Neural cell (in vitro differentiated cells): ENCODE results near the gene SLC1A2. TPM values are rescaled to one million over a fixed set of nuclear protein-coding genes. Genes with fewer than 3 reads are reported as not detected.

Experiments
- H2AFZ ChIP-seq: fragments of 200-600, 300-800 bp; sonication (generic), shearing (Covaris generic); 2 replicates; pipeline ENCODE4 v1.6.0; 2014; ENCODE audit warnings: low read depth, mild to moderate bottlenecking, antibody characterized with exemption, low read length, moderate library complexity
- H3F3A ChIP-seq: fragments of 200-600 bp; shearing (Covaris generic); 2 replicates; pipeline ENCODE4 v1.6.1; 2016; ENCODE audit warnings: mild to moderate bottlenecking, moderate library complexity, mixed read lengths, antibody characterized with exemption, low read length; ENCODE audit not compliant: insufficient read depth, poor library complexity, severe bottlenecking
- H3K27ac ChIP-seq: fragments of 200-600, 300-800 bp; sonication (generic), shearing (Covaris generic); 2 replicates; pipeline ENCODE4 v1.5.1; 2014; ENCODE audit warnings: mild to moderate bottlenecking, low read length, moderate library complexity
- H3K27me3 ChIP-seq: fragments of 300-800, 200-600 bp; sonication (generic), shearing (Covaris generic); 2 replicates; pipeline ENCODE4 v1.6.0; 2014; ENCODE audit warnings: mild to moderate bottlenecking, low read depth, low read length, moderate library complexity; ENCODE audit not compliant: insufficient read depth
- H3K36me3 ChIP-seq: fragments of 300-800, 200-600 bp; sonication (generic), shearing (Covaris generic); 2 replicates; pipeline ENCODE4 v1.5.1; 2014; ENCODE audit warnings: mild to moderate bottlenecking, antibody characterized with exemption, low read length, moderate library complexity; ENCODE audit not compliant: insufficient read depth
- H3K4me2 ChIP-seq: fragments of 300-800, 200-600 bp; sonication (generic), shearing (Covaris generic); 2 replicates; pipeline ENCODE4 v1.6.0; 2014; ENCODE audit warnings: mild to moderate bottlenecking, low read length
- H3K4me3 ChIP-seq: fragments of 300-800, 200-600 bp; sonication (generic), shearing (Covaris generic); 2 replicates; pipeline ENCODE4 v1.5.1; 2014; ENCODE audit warnings: mild to moderate bottlenecking, low read length, moderate library complexity
- H3K79me2 ChIP-seq: fragments of 200-600 bp; shearing (Covaris generic); replicated peaks from 2 replicates; pipeline ENCODE4 v1.6.0; 2014; ENCODE audit warnings: mild to moderate bottlenecking, low read length, moderate library complexity; ENCODE audit not compliant: insufficient read depth
- H3K9ac ChIP-seq: fragments of 300-800, 200-600 bp; sonication (generic), shearing (Covaris generic); 2 replicates; pipeline ENCODE4 v1.6.1; 2016; ENCODE audit warnings: mild to moderate bottlenecking, low read length, mixed read lengths
- H3K9me2 ChIP-seq: fragments of 200-600 bp; shearing (Covaris generic); 2 replicates; pipeline ENCODE4 v1.6.1; 2016; ENCODE audit warnings: mild to moderate bottlenecking, low read length, mixed read lengths; ENCODE audit not compliant: insufficient read depth
- H3K9me3 ChIP-seq: fragments of 200-600, 300-800 bp; sonication (generic), shearing (Covaris generic); 2 replicates; pipeline ENCODE4 v1.6.1; 2016; ENCODE audit warnings: mild to moderate bottlenecking, mixed run types, low read length, moderate library complexity, mixed read lengths
- H4K20me1 ChIP-seq: fragments of 200-600 bp; shearing (Covaris generic); 2 replicates; pipeline ENCODE4 v1.6.1; 2016; ENCODE audit warnings: mild to moderate bottlenecking, mixed run types; ENCODE audit not compliant: insufficient read depth
- EP300 ChIP-seq: fragments of 450-650 bp; conservative IDR thresholded peaks from 2 replicates; pipeline ENCODE4 v1.6.1; 2014; ENCODE audit warnings: antibody characterized with exemption, mild to moderate bottlenecking, moderate library complexity; ENCODE audit not compliant: poor library complexity, severe bottlenecking
- EZH2 ChIP-seq: fragments of 200-600, 300-800 bp; shearing (Covaris generic), sonication (generic); IDR thresholded peaks from 2 replicates; pipeline ENCODE4 v1.6.1; 2014; ENCODE audit warnings: antibody characterized with exemption, low read length, borderline replicate concordance, mild to moderate bottlenecking; ENCODE audit not compliant: insufficient read depth, poor library complexity, severe bottlenecking
- MXI1 ChIP-seq: fragments of 450-650 bp; conservative IDR thresholded peaks from 2 replicates; pipeline ENCODE4 v1.6.1; 2014; ENCODE audit warnings: antibody characterized with exemption, mild to moderate bottlenecking; ENCODE audit not compliant: poor library complexity, severe bottlenecking
- POLR2AphosphoS5 ChIP-seq: IDR thresholded peaks from 2 replicates; pipeline ENCODE4 v1.6.1; 2012
- RAD21 ChIP-seq: fragments of 450-650 bp; conservative IDR thresholded peaks from 2 replicates; pipeline ENCODE4 v1.6.1; 2014; ENCODE audit warnings: antibody characterized with exemption, mild to moderate bottlenecking, moderate library complexity
- SMC3 ChIP-seq: fragments of 450-650 bp; conservative IDR thresholded peaks from 2 replicates; pipeline ENCODE4 v1.6.1; 2014; ENCODE audit warnings: antibody characterized with exemption, mild to moderate bottlenecking, moderate library complexity; ENCODE audit not compliant: poor library complexity
- TAF1 ChIP-seq: IDR thresholded peaks from 2 replicates; pipeline ENCODE4 v1.6.1; 2012; ENCODE audit warnings: low read depth
- polyA plus RNA-seq: library from polyadenylated mRNA; depleted of rRNA; stranded (reverse); fragments of >200 nt; gene quantifications from 2 replicates; pipeline ENCODE4 v1.2.3, GENCODE V29; 2014
- TF ChIP-seq, protein P1 (sequence below): fragments of 450-650 bp; IDR thresholded peaks from 2 replicates; pipeline ENCODE4 v1.5.1; 2014; ENCODE audit warnings: antibody characterized with exemption, mild to moderate bottlenecking, moderate library complexity; ENCODE audit not compliant: poor library complexity, severe bottlenecking
- TF ChIP-seq, protein P2 (sequence below): IDR thresholded peaks from 2 replicates; pipeline ENCODE4 v1.6.1; 2012; ENCODE audit warnings: borderline replicate concordance

SLC1A2 gene
- polyA plus RNA-seq, 1 donor from 2014 or later, result 134 TPM

DNA sequence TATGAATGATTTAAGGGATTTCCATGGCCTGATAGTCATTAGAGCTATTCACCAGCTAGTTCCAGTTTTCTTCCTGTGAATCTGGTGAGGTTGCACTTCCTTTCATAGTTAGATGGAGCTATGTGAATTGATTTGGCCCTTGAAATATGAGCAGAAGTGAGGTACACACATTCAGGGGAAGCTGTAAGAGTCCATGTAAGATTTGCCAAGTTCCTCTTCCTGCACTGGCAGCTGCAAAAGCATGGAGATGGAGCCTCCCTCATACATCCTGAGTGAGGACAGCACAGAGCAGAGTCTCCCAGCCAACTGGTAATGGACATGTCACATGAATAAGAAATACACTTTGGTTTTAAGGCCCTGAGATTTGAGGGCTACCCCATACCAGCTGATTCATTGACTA lies 168.7 kb downstream of the SLC1A2 start:
- no peaks in the 10 kb centered on the region for H3F3A ChIP-seq
- no peaks in the 10 kb centered on the region for H4K20me1 ChIP-seq
- no peaks in the 10 kb centered on the region for H3K9me2 ChIP-seq
- no peak overlapping the region for H2AFZ ChIP-seq
- TF ChIP-seq RAD21 (no peak), EZH2 (no peak), SMC3 (no peak), MXI1 (no peak), POLR2AphosphoS5 (no peak), EP300 (no peak), TAF1 (no peak)
- TF ChIP-seq, protein P1, sequence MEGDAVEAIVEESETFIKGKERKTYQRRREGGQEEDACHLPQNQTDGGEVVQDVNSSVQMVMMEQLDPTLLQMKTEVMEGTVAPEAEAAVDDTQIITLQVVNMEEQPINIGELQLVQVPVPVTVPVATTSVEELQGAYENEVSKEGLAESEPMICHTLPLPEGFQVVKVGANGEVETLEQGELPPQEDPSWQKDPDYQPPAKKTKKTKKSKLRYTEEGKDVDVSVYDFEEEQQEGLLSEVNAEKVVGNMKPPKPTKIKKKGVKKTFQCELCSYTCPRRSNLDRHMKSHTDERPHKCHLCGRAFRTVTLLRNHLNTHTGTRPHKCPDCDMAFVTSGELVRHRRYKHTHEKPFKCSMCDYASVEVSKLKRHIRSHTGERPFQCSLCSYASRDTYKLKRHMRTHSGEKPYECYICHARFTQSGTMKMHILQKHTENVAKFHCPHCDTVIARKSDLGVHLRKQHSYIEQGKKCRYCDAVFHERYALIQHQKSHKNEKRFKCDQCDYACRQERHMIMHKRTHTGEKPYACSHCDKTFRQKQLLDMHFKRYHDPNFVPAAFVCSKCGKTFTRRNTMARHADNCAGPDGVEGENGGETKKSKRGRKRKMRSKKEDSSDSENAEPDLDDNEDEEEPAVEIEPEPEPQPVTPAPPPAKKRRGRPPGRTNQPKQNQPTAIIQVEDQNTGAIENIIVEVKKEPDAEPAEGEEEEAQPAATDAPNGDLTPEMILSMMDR, result no peak
- TF ChIP-seq, protein P2, sequence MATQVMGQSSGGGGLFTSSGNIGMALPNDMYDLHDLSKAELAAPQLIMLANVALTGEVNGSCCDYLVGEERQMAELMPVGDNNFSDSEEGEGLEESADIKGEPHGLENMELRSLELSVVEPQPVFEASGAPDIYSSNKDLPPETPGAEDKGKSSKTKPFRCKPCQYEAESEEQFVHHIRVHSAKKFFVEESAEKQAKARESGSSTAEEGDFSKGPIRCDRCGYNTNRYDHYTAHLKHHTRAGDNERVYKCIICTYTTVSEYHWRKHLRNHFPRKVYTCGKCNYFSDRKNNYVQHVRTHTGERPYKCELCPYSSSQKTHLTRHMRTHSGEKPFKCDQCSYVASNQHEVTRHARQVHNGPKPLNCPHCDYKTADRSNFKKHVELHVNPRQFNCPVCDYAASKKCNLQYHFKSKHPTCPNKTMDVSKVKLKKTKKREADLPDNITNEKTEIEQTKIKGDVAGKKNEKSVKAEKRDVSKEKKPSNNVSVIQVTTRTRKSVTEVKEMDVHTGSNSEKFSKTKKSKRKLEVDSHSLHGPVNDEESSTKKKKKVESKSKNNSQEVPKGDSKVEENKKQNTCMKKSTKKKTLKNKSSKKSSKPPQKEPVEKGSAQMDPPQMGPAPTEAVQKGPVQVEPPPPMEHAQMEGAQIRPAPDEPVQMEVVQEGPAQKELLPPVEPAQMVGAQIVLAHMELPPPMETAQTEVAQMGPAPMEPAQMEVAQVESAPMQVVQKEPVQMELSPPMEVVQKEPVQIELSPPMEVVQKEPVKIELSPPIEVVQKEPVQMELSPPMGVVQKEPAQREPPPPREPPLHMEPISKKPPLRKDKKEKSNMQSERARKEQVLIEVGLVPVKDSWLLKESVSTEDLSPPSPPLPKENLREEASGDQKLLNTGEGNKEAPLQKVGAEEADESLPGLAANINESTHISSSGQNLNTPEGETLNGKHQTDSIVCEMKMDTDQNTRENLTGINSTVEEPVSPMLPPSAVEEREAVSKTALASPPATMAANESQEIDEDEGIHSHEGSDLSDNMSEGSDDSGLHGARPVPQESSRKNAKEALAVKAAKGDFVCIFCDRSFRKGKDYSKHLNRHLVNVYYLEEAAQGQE, result no peak
- no peak overlapping the region for H3K9ac ChIP-seq
- no peak overlapping the region for H3K4me2 ChIP-seq
- H3K27ac ChIP-seq, result no peak overlapping the region
- H3K79me2 ChIP-seq, result no peaks in the 10 kb centered on the region
- no peaks in the 10 kb centered on the region for H3K9me3 ChIP-seq
- H3K27me3 ChIP-seq, result no peaks in the 10 kb centered on the region
- no peak overlapping the region for H3K4me3 ChIP-seq
- H3K36me3 ChIP-seq, result peaks cover 11% of the 10 kb centered on the region

DNA sequence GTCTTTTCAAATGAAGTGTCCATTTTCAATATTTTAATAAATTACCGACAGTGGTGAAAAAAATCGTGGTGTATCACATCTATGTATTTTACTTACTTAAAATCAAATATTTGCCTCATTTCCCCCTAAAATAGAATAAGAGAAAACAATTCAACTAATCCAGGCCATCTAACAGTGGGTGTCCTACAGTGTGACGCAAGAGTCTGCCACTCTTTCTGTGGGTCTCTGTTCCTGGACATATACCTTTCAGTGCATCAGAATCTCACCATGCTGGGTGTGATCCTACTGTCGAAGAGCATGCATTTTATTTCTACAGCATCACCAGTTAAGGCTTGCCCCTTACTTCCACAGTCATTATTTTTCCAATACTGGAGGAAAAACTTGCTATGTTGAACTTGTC lies 169.2 kb downstream of the SLC1A2 start:
- H3K4me2 ChIP-seq, result no peak overlapping the region
- no peak overlapping the region for H3K4me3 ChIP-seq
- peaks cover 11% of the 10 kb centered on the region for H3K36me3 ChIP-seq
- H3F3A ChIP-seq, result no peaks in the 10 kb centered on the region
- TF ChIP-seq EP300, result no peak
- no peak for TF ChIP-seq RAD21
- TF ChIP-seq EZH2, result no peak
- TF ChIP-seq SMC3, result no peak
- TF ChIP-seq, protein P1, result no peak
- no peak for TF ChIP-seq MXI1
- TF ChIP-seq POLR2AphosphoS5, result no peak
- TF ChIP-seq TAF1, result no peak
- TF ChIP-seq, protein P2, result no peak
- no peak overlapping the region for H3K27ac ChIP-seq
- H2AFZ ChIP-seq, result no peak overlapping the region
- no peaks in the 10 kb centered on the region for H3K27me3 ChIP-seq
- H3K9me2 ChIP-seq, result no peaks in the 10 kb centered on the region
- H3K79me2 ChIP-seq, result no peaks in the 10 kb centered on the region
- no peak overlapping the region for H3K9ac ChIP-seq
- H3K9me3 ChIP-seq, result no peaks in the 10 kb centered on the region
- H4K20me1 ChIP-seq, result no peaks in the 10 kb centered on the region
